GM18858 (cell line): ENCODE results near the gene PLLP.

Source experiments
- ATAC-seq: cut with Tn5 transposase; IDR thresholded peaks from one replicate; pipeline ENCODE4 v1.9.1; 2021; ENCODE audit not compliant: unreplicated experiment

The PLLP gene

GRCh38 chr16:57303021-57303909, 18.8 kb upstream of the PLLP start:
- no peak for ATAC-seq

GRCh38 chr16:57301126-57301817, 16.8 kb upstream of the PLLP start:
- ATAC-seq: no peak

- peak; percentile 71 for ATAC-seq
Measured at GRCh38 chr16:57300387-57301125, 16.1 kb upstream of the PLLP start.

- peak; percentile 30 for ATAC-seq
Measured at GRCh38 chr16:57299719-57300386, 15.4 kb upstream of the PLLP start.

- peak; percentile 12 for ATAC-seq
Measured at GRCh38 chr16:57299009-57299718, 14.7 kb upstream of the PLLP start.

GRCh38 chr16:57297856-57298255, 13.4 kb upstream of the PLLP start:
- ATAC-seq: no peak

GRCh38 chr16:57289391-57290257, 5.2 kb upstream of the PLLP start:
- ATAC-seq: no peak

GRCh38 chr16:57285379-57285778, 907 bp upstream of the PLLP start:
- ATAC-seq: no peak

GRCh38 chr16:57284952-57285363, 486 bp upstream of the PLLP start:
- ATAC-seq: no peak

- no peak for ATAC-seq
Measured at GRCh38 chr16:57283959-57284208, 588 bp downstream of the PLLP start.

GRCh38 chr16:57283214-57283958, 1.1 kb downstream of the PLLP start:
- no peak for ATAC-seq

GRCh38 chr16:57282510-57283213, 1.8 kb downstream of the PLLP start:
- no peak for ATAC-seq

- no peak for ATAC-seq
Measured at GRCh38 chr16:57281791-57282190, 2.7 kb downstream of the PLLP start.

- ATAC-seq: no peak
Measured at GRCh38 chr16:57279780-57280638, 4.5 kb downstream of the PLLP start.

- ATAC-seq: no peak
Measured at GRCh38 chr16:57278494-57278893, 6.0 kb downstream of the PLLP start.

- ATAC-seq: no peak
Measured at GRCh38 chr16:57277586-57277985, 6.9 kb downstream of the PLLP start.

GRCh38 chr16:57276596-57276995, 7.9 kb downstream of the PLLP start:
- ATAC-seq: no peak
